HG03460 (cell line): Measurements from ENCODE around the gene VSX1.

ENCODE experiments used
- ATAC-seq: cut with Tn5 transposase; IDR thresholded peaks from one replicate; pipeline ENCODE4 v1.9.1; 2021; ENCODE audit not compliant: unreplicated experiment

Gene VSX1

DNA sequence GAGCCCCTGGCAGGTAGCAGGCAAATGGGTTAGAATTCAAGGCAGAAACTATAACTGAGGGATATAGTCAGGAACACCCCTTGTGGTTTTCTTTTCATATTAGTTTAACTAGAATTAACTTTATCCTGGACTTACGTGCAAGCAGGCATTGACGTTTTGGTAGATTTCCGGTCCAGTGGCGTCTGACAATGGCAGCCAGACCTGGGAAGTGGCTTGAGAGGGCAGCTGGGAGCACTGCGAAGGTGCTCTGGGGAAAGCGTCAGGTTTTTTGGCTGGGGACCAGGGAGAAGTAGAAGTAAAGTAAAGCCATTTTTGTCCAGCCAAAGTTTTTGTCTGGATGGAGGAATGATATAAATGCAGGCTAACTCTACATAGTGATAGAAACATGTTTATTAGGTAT, 15.6 kb downstream of the VSX1 start:
- ATAC-seq: no peak

DNA sequence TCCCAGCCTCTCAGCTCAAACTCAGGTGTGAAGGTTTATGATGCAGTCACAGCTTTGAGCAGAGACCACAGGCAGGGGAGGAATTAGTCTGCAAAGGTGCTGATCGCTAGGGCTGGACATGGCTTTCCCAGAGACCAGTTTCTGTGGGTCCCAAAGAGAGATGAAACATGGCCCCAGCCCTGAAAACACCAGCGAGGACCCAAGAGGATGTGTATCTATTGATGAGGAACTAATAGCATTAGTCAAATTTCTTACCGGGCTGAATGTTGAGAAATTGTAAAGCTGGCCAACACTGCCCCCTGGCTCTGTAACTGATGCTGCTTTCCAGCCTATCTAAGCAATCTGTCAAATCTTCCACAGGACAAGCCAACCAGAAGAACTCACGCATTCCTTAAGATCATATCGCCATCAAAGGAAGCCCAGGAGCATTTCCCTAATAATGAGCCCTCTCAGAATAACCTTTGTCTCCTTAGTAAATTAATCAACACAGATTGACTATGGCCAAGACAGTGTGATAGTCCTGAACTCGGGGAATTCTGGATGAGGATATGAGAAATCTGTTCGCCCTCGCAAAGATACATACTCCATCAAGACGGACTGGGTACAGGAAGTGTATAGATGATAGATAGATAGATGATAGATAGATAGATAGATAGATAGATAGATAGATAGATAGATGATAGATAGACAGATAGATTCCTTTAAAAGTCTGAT, 16.2 kb downstream of the VSX1 start:
- ATAC-seq: peak; percentile 67

DNA sequence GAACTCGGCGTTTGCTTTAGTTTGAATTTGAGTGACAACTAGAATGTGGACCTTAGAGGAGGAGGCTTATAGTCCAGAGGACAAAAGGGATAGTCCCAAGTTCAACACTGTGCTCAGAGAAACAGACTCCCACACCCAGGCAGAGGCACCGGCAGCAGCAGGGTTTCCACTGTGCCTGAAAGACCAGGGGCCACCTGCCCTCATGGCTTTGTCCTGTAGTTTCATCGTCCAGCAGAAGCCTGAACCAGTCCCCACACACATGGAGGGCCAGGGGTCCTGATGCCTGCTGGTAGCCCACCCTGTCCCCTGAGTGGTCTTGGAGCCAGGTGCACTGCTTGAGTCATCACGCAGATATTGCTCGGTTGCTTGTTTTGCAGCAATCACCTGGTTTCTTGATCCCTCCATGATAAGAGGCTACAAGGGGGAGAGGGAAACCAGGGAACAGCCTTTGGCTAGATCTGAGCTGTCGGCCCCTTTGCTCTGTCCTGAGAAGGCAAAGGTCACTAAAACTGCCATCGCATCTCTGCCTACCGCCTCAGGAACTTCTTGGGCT, 16.8 kb downstream of the VSX1 start:
- ATAC-seq: no peak

DNA sequence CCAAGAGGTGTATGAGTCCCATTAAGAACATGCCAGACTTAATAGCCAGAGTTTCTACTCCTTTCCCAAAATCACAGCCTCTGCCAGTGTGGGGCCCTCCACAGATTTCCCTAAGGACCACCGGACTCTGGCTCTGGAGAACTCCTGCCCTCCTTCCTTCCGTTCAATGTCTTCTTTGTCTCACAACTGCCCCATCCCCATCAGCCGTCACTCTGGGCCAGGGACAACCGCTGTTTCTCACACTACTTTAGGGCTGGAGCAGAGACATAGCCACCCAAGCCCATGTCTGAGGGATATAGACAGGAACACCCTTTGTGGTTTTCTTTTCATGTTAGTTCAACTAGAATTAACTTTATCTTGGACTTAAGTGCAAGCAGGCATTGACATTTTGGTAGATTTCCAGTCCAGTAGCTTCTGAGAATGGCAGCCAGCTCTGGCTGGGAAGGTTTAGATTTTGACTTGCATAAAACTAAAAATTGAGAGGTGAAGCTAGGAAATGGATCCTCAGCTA, 17.3 kb downstream of the VSX1 start:
- ATAC-seq: no peak

DNA sequence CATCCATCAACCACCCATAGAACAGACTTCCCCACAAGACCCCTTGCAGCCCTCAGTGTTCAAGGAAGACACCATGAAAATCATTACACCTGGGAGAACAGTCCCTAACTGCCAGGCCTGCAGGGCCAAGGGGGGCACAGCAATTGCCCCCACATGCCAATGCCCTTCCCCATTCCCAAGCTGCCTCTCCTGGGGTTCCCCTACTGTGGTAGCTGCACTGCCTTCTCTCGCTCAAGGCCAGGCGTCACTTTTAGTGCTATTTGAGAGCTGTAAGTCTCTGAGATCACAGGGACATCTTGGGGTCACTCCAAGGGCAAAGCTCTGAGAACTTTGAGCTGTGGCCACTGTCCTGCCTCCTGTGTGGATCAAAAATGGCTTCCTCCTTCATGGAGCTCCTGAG, 18.0 kb downstream of the VSX1 start:
- no peak for ATAC-seq

DNA sequence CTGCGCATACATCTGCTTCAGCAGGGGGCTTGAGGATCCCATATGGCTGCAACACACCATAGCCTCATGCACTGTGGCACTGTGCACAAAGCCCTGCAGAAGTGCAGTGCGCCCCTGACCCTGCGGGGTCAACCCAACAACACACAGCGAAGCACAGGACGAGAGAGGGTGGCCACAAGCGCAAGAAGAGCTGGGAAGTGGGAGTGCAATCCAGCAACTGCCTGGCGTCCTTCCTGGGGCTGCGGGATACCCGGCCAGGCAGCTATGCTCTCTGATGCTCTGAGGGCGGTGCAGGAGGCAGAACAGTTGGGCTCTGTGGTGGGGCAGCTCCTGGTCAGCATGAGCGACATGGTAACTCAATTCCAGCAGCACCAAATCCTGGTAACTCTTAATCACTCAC, 18.4 kb downstream of the VSX1 start:
- no peak for ATAC-seq

DNA sequence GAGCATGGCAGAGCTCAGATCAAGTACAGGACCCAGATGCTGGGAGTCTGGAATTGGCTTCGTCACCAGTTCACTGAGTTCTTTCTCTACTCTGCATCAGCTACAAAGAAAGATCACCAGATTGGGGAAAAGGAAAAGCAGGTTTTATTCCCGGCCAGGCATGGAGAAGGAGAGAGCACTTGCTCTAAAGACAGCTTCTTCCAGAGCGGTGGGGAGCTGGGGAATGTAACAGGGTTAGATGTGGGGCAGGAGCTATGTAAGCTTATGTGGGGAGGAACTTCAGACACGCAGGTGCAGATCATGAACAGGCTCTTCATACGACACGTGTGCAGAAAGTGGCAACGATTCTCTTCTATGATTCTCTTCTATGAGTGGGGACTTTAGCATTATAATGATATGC, 19.1 kb downstream of the VSX1 start:
- no peak for ATAC-seq

DNA sequence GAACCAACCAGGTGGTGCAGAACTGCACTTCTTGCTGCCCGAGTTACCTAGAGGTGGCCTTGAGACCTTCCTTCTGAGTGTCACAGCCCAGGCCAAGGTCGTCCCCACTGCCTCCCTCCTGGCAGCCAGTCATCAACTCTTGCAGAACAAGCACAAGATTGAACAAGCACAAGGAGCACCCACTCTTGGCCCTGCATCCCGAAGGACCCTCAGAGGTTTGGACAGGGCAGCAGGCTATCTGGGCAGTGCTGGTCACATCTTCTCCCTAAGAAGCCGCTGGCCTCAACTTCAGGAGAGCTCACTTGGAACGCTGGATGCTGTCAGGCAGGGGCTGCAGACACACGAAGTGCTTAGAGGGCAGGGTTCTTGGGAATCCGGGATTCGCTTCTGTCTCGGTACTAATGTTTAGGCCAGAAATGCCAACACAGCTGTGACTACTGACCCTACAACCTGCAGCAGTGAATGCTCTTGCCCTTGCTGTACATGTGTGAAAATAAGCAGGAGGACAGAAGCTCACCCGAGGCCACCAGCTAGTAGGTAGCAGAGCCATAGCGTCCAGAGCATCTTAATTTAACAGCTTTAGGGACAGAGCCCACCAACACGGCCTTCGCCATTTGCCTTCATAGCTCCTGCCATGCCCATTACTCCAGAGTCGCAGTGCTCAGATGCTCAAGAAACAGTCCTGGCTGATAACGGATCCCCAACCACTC, 20.0 kb downstream of the VSX1 start:
- no peak for ATAC-seq

DNA sequence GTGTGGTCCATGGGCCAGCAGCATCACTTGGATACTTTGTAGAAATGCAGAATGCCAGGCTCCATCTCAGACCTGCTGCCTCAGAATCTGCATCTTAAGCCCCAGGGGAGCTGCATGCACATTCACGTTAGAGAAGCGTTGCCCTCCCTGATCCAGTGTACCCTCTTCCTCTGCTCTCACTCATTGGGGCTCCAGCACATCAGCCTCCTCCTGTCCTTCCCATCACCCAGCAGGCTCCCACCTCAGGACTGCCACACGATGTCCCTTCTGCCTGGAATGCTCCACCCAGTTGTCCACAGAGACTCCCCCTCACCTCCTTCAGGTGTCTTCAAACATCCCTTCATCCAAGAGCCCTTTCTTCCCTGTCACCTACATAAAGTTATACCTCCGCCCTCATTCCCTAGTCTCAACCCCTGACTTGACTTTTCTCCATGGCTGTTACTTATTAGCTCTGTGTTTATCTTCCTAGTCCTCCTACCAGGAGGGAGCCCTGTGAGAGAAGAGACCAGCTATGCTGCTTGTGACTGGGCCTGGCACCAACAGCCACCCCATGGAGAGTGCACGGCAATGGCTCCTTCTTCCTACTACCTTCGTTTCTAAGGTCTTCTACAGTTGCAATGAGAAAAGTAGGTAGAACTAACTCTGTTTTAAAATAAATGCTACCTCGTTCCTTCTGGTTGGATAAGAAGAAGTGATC, 20.7 kb downstream of the VSX1 start:
- ATAC-seq: no peak

DNA sequence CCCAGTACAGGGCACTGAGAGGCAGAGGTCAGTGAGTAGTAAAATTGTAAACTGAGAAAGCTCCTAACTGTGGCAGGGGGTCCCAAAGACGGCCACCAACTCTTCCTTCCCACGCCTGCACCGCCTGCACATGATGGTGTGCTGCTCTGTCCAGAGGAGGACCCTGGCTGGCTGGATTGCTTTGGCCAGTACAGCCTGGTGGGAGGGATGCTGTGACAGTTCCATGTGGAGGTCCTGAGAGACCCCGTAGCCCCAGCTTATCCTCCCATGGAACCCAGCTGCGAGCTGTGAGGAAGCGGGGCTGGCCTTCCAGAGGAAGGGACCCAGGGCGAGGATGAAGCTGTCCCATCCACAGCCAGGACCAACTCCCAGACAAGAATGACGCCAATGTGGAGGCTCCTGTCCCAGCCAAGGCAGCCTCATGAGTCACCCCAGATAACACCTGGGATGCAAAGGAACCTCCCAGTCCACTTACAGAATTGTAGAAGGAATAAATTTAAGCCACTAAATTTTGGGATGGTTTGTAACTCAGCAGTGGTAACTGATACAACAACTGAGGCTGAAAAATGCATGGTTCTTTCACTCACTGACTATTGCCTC, 22.0 kb downstream of the VSX1 start:
- no peak for ATAC-seq

DNA sequence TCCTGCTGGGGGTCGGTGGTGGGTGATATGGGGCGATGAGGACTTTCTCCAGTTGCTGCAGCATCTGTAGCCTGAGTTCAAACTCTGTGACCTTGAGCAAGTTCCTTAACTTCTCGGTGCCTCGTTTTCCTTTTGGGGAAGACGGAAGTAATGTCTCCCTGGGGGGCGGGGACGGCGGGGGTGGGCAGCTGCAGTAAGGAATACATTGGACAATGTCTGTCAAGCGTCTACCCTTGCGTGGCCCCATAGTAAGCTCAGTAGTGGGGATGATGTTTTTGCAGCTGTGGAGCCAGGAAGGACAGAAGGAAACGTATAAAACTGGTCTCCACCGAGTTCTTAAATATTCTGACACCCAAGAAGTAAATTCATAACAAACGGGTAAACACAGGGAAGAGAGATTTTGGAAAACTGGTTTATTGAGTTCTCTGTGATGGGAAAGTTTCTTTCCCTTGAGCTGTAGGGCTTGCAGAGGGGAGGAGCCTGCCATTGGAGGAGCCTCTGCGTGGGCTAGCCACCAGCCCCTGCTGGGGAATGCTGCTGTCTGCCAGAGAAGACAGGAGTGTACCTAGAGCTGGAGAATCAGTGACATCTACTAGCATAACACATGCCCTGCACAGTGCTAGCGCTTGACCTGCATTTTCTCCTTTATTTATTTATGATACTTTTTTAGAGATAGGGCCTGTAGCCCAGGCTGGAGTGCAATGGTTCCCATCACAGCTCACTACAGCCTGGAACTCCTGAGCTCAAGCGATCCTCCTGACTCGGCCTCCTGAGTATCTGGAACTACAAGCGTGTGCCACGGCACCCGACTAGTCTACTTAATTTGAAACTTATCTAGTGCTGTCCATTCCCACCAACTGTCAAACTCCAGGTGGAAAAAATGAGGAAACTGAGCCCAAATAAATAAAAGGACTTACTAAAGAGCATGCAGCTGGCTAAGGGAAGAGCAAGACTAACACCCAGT, 22.8 kb downstream of the VSX1 start:
- ATAC-seq: no peak

DNA sequence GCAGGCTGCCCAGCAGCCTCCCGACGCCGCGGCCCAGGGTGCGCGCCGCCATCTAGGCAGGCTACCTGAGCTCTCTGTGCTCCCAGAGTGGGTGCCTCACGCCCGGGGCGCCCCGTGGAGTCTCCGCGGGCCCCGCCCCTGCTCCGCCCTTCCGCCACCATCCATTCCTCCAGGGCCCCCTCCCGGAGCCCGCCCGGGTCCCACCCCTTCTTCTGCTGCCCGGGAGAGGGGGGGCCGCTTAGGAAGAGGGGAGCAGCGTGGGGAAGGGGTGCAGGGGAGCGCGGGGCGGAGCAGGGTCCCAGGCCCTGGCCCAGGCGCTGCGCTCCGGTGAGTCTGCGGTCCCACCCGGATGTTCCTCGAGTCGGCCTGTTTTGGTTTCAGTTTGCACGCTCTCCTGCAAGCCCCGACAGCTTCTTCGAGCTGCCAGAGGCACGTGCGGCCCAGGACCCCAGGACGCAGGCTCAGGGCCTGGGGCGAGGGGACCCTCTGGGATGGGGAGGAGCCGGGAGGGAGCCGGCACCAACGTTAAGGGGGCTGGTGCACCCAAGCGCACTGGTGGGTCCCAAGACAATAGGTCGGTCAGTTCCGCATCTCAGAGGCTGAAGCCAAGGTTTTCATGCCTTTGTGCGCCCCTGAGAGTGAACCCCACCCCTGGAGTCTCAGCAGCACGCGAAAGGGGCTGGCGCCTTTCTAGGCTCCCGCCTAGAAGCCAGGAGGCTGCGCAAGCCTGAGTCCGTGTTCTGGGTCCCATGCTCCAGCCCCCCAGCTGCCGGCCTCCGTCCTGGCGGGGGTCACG, 23.7 kb downstream of the VSX1 start, which contains the start of gene ACSS1:
ACSS1 (minus strand) TSS at position 89 of the 796 bp plus-strand sequence; CDS start at position 52, 37 bp downstream.
- peak; percentile 57 for ATAC-seq

DNA sequence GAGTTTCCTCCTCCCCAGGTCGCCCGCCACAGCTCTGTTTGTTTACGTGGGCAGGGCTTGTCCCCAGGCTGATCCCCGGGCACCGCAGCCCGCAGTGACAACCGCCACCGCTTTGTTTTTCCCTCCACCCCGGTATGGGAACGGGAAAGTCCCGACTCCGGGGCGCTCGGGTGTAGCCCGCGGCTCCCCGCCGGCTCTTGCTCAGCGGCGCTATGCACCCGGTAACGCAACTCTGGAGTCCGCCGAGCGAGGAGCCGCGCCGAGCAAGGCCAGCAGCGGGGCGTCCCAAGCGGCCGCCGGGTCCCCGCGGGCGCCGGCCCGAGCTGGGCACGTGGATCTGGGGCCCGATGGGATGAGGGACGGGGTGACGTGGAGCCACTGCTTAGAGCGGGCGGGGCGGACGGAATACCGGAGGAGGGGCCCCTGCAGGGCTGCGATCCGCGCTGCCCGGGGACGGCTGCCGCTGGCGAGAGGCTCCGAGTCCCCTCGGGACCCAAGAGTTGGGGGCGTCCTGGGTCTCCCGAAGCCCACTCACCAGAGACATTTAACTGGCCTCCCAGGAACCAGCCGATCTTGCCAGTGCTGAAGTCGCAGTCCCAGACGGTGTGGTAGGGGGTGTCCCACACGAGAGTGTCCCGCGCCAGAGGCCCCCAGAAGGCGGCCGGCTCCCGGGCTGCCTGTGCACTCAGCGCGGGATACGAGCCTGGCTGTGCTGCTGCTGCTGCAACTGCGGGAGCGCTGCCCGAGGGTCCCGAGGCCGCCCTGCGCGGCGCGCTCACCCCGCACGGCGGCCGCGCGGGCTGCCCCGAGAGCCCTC, 24.5 kb downstream of the VSX1 start:
- ATAC-seq: peak; percentile 28

DNA sequence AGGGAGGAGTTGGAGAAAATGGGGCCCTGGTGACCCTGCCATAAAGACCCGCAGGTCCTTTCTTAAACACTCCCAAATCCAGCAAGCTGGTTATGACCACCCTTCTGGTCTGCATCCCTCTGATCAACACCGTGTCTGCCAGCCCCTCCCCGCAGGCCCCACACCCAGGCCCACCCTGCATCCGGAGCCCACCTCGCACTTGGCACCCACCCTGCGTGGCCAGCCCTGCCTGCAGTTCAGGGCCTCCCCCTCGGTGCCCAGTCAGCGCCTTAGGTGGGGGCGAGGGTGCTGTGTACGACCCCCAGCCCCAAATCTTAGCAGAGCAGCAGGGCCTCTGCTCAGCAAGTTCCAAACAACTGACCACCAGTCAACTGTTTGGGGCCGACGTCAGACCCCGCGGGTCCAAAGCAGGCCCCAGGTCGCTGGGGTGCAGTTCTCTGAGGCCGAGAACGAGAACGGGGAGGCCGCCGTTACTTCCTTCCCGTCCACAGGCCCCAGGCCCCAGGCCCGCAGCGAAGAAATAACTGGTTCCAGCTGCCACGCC, 25.2 kb downstream of the VSX1 start:
- ATAC-seq: no peak

DNA sequence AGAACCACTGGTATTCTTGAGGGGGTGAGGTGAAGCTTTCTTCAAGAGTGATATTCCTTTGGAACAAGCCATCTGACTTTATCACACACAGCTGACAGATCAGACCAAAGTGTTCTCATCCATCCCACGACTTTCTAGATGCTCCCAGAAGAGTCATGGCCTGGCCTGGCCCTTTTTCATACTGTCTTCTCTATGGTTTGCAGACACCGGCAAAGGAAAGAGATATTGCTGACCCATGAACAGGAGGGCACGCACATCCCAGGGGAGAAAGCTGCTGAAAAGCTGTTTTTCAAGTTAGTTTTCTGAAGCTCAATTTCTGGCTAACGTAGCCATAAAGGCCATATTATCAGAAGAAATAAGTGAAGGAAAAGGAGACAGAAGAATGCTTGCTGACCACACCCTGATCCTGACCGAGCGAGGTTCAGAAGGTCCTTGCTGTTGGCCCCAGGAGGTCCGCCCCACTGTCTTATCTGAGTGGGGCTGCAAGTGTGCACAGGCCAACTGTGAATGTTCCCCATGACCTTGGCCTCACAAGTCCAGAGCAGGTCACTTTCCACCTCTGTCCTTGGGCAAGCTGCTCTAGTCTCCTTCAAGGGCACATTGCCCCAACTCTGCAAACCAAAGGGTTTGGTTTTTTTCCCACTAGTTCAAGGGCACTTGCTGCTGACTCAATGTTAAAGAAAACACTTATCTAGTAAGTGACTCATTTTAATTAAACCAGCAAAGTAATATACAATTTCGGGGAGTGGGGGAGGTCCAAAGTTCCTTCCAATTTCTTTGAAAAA, 26.0 kb downstream of the VSX1 start:
- ATAC-seq: no peak

DNA sequence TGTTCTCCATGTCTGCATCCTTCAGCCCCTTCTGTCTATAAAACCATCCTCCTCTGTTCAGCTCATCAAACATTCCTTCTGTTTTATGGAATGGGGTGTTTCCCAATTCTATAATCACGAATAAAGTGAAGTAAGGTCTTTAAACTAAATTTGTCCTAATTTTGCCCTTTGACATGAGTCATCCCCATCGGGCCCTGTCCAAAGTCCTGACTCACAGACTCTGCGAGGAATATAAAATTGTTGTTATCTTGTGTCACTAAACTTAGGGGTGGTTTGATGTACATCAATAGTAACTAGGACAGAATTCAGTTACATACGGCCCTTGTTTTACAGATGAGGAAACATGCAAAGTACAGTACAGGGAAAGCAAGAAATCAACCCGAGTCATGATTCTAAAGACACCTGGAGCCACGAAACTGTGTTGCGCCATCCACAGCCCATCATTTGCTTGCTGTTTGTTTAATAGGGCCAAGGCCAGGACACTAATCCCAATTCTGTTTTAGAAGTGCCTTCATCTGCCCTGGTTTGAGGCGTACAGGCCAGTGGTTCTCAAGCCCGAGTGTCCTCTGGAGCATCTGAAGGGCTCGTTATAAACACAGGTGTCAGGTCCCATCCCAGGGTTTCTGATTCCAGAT, 26.8 kb downstream of the VSX1 start:
- no peak for ATAC-seq
